Esophagus squamous epithelium (tissue), 5 donors: ENCODE results near the gene ARTN. TPM values are rescaled to one million over a fixed set of nuclear protein-coding genes. Genes with fewer than 3 reads are reported as not detected.
A peak's percentile ranks its signal among the peaks of the same experiment; 100 is the strongest.

Source experiments
- DNase-seq: peaks from one replicate; lab custom pipeline; 2025; lab: John Stamatoyannopoulos, UW
- H3K27ac ChIP-seq, 4 donors: fragments of 200-600 bp; sonication (generic); one replicate each; pipeline ENCODE4 v1.5.1; 2016 to 2019; ENCODE audit warnings: mild to moderate bottlenecking in 1 of 4
- H3K27me3 ChIP-seq, 4 donors: fragments of 200-600 bp; sonication (generic); 1 replicate in 3 of 4; 2 replicates in 1 of 4; pipeline versions ENCODE4 v1.5.1 to v1.6.0; 2017 to 2021; ENCODE audit warnings: antibody characterized with exemption in 1 of 4
- H3K36me3 ChIP-seq, 3 donors: fragments of 200-600 bp; sonication (generic); one replicate each; pipeline ENCODE4 v1.5.1; 2016 to 2019
- H3K4me1 ChIP-seq, 3 donors: fragments of 200-600 bp; sonication (generic); one replicate each; pipeline ENCODE4 v1.5.1; 2017 to 2019
- H3K4me3 ChIP-seq, 4 donors: fragments of 200-600 bp; sonication (generic); 1 replicate in 3 of 4; 2 replicates in 1 of 4; pipeline ENCODE4 v1.5.1; 2016 to 2019; ENCODE audit warnings: mild to moderate bottlenecking in 2 of 4, moderate library complexity in 1 of 4
- H3K9me3 ChIP-seq, 3 donors: fragments of 200-600 bp; sonication (generic); one replicate each; pipeline ENCODE4 v1.5.1; 2016 to 2019
- CTCF ChIP-seq, 6 experiments: fragments of 450-650 bp in 4 of 6; fragments of 200-600 bp in 2 of 6; sonication (generic) in 2 of 6; IDR thresholded peaks; one replicate each; pipeline ENCODE4 v1.5.1; 2016 to 2019; ENCODE audit warnings: antibody characterized with exemption in 6 of 6, mild to moderate bottlenecking in 4 of 6, moderate library complexity in 4 of 6
- POLR2A ChIP-seq, 4 donors: fragments of 450-650 bp; IDR thresholded peaks; one replicate each; pipeline ENCODE4 v1.6.1; 2017; ENCODE audit warnings: antibody characterized with exemption in 4 of 4, mild to moderate bottlenecking in 4 of 4, moderate library complexity in 3 of 4
- WGBS, 2 donors: methylation state at CpG; one replicate each; pipeline ENCODE4 v1.1.5; 2018; 5-methylcytosine and 5-hydroxymethylcytosine counted together
- intact Hi-C: fragments of 100-400 bp; cut with DNase I; formaldehyde crosslinking; loops from one replicate; pipeline ENCODE4 v1.15.0; 2022
- total RNA-seq, 4 donors: library from RNA; depleted of rRNA; stranded (reverse); fragments of >200 nt; gene quantifications; one replicate each; pipeline ENCODE4 v1.1.0, GENCODE V29; 2016
- donor health status: DM: yes; HTN: yes; CAD: no.

The ARTN gene
- total RNA-seq, 4 donors from 2014 or later = 0.68 to 12.9 (median 4.0) TPM

- H3K36me3 ChIP-seq = peaks cover 12 to 45% (median 20%) of the 10 kb centered on the region in 3 donors
- peaks cover 50 to 76% (median 53%) of the 10 kb centered on the region in 3 donors for H3K4me1 ChIP-seq
- TF ChIP-seq POLR2A (IDR thresholded peaks at IDR 0.05) (no peak), CTCF (IDR thresholded peaks at IDR 0.05) (no peak)
- intact Hi-C loops = no loop called here
- H3K27me3 ChIP-seq = no peaks in the 10 kb centered on the region
- DNase-seq = no peak
- H3K4me3 ChIP-seq = no peak overlapping the region
- no peak overlapping the region for H3K27ac ChIP-seq
- WGBS, 2 donors = 71 to 87% methylated on average over 7 to 9 of the region's 9 CpGs
- H3K9me3 ChIP-seq = no peaks in the 10 kb centered on the region
These were observed 44.0 kb downstream of the ARTN start for GRCh38 chr1:43977376-43978263.

- peak overlapping the region in 2 of 4 donors; percentile 87 to 94 for H3K4me3 ChIP-seq
- intact Hi-C loops = no loop called here
- TF ChIP-seq CTCF (IDR thresholded peaks at IDR 0.05) (no peak), POLR2A (IDR thresholded peaks at IDR 0.05) (no peak)
- no peaks in the 10 kb centered on the region for H3K27me3 ChIP-seq
- peaks cover 50 to 76% (median 53%) of the 10 kb centered on the region in 3 donors for H3K4me1 ChIP-seq
- peak overlapping the region in 1 of 4 donors; percentile 68 for H3K27ac ChIP-seq
- DNase-seq = no peak
- H3K36me3 ChIP-seq = peaks cover 12 to 47% (median 18%) of the 10 kb centered on the region in 3 donors
- WGBS, 2 donors = 44 to 90% methylated on average over 2 of the region's 5 CpGs
- no peaks in the 10 kb centered on the region for H3K9me3 ChIP-seq
These were observed 44.6 kb downstream of the ARTN start for GRCh38 chr1:43978264-43978550.

GRCh38 chr1:43978551-43979260 lies 45.1 kb downstream of the ARTN start, which contains the start of gene B4GALT2:
Gene B4GALT2, plus strand, starts transcription at chr1:43979210. Its CDS starts 1,951 bp downstream, at chr1:43981161.
- peaks cover 49 to 74% (median 53%) of the 10 kb centered on the region in 3 donors for H3K4me1 ChIP-seq
- peak within 1 kb of the TSS; percentile 61 to 94 (median 74) for H3K4me3 ChIP-seq
- DNase-seq = no peak
- peaks cover 12 to 49% (median 15%) of the 10 kb centered on the region in 3 donors for H3K36me3 ChIP-seq
- intact Hi-C loops = no loop called here
- H3K9me3 ChIP-seq = no peaks in the 10 kb centered on the region
- WGBS, 2 donors = 29 to 45% methylated on average over 7 of the region's 54 CpGs
- H3K27ac ChIP-seq = peak within 1 kb of the TSS; percentile 67 to 84 (median 80)
- no peak for TF ChIP-seq POLR2A (IDR thresholded peaks at IDR 0.05)
- no peak for TF ChIP-seq CTCF (IDR thresholded peaks at IDR 0.05)
- H3K27me3 ChIP-seq = no peaks in the 10 kb centered on the region

GRCh38 chr1:43979261-43979527 lies 45.6 kb downstream of the ARTN start:
- Histone ChIP-seq H3K4me1 (peaks cover 44 to 69% (median 49%) of the 10 kb centered on the region in 3 donors), H3K9me3 (no peaks in the 10 kb centered on the region), H3K4me3 (peak overlapping the region; percentile 61 to 94 (median 74)), H3K27ac (peak overlapping the region; percentile 47 to 84 (median 80)), H3K36me3 (peaks cover 12 to 53% (median 15%) of the 10 kb centered on the region in 3 donors), H3K27me3 (no peaks in the 10 kb centered on the region)
- intact Hi-C loops = no loop called here
- no CpG with 5 or more reads among the region's 45 CpGs for WGBS, 2 donors
- DNase-seq = no peak
- TF ChIP-seq POLR2A (IDR thresholded peaks at IDR 0.05) (no peak), CTCF (IDR thresholded peaks at IDR 0.05) (no peak)
